ENCODE data around the gene FSTL4.

The FSTL4 gene

DNA sequence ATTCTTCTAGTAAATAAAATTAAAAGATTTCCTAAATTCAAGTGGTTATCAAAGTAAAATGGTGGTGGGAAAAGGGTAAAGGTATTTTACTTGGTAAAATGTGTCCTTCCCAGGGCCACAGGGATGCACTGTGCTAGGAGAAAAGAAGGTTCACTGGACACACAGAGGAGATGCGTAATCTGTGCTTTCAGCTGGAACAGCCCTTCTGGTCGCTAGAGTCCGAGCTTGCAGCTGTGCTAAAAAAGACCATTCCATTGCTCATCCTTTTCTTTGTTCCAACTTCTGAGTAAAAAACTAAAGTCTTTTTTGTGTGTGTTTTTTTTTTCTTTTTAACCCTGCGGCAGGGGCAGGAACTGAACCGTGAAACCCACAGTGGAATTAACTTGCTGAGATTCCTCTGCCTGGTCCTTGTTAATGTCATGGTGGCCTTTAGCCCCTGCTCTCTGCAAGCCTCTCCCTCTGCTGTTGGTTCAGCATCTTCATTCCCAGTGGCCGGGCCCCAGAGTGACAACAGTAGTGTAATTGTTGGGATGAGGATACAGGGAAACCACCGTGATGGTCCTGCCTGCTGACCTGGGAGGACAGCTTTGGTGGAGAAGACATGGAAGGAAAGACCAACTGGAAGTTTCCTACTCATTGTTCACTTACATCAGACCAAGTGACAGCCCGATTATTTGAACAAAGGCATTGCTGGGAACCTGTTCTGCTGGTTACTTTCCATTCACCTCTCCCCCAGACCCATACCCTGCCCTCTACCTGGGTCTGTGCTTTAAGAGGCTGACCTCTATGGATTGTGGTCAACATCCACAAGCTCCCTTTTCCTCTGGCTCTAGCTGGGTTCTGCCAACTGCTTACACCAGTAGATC lies 31.9 kb upstream of the FSTL4 start:
- DNase-seq (ENCODE audit: insufficient read length, low spot score) (no peak), FAIRE-seq (no peak)
- TF ChIP-seq, protein P1, sequence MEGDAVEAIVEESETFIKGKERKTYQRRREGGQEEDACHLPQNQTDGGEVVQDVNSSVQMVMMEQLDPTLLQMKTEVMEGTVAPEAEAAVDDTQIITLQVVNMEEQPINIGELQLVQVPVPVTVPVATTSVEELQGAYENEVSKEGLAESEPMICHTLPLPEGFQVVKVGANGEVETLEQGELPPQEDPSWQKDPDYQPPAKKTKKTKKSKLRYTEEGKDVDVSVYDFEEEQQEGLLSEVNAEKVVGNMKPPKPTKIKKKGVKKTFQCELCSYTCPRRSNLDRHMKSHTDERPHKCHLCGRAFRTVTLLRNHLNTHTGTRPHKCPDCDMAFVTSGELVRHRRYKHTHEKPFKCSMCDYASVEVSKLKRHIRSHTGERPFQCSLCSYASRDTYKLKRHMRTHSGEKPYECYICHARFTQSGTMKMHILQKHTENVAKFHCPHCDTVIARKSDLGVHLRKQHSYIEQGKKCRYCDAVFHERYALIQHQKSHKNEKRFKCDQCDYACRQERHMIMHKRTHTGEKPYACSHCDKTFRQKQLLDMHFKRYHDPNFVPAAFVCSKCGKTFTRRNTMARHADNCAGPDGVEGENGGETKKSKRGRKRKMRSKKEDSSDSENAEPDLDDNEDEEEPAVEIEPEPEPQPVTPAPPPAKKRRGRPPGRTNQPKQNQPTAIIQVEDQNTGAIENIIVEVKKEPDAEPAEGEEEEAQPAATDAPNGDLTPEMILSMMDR (IDR thresholded peaks at IDR 0.05; ENCODE audit: insufficient read depth, missing control alignments): no peak

DNA sequence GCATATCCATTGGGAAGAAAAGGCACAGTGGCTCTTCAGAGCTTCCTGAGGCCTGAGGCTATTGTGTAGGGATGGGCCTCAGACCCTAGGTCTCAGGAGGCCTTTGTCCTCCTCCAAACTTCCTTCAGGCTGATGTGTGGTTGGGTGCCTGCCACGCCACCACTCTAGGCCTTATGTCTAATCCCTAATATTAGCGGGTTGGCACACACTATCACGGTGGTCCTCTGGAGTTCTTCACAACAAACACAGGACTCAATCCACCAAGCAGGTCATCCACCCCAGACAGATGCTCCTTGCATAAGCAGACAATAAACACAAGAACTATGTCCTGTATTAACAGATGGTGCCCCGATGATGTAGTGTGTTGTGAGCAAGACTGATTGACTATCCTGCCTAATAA lies 31.0 kb upstream of the FSTL4 start:
- TF ChIP-seq, protein P1 (IDR thresholded peaks at IDR 0.05; ENCODE audit: insufficient read depth, missing control alignments): no peak
- FAIRE-seq (no peak), DNase-seq (ENCODE audit: insufficient read length, low spot score) (no peak)

DNA sequence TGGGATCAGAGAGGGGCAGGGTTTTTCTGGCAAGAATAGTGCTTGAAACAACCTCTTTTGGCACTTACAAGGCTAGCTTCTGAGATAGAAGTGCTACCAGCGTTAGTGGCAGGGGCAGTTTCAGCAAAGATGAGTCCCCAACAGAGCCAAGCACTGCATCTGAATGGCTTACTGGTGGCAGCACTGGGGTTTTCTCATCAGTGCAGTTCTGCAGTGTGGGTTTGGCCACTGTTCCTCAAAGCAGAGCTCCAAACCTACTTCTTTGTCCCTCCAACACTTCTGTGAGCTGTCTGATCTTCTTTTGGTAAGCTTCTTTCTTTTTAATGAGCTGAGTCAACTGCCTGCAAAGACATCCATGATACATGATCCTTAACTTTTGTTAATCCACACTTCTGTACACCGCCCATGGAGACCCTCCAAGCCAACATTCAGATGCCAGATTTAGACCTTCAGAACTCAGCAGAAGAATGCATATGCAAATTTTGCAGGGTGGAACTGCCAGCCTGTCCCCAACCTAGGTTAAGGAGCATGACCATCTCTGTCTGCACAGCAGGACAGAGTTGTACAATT lies 29.9 kb upstream of the FSTL4 start:
- no peak for FAIRE-seq

DNA sequence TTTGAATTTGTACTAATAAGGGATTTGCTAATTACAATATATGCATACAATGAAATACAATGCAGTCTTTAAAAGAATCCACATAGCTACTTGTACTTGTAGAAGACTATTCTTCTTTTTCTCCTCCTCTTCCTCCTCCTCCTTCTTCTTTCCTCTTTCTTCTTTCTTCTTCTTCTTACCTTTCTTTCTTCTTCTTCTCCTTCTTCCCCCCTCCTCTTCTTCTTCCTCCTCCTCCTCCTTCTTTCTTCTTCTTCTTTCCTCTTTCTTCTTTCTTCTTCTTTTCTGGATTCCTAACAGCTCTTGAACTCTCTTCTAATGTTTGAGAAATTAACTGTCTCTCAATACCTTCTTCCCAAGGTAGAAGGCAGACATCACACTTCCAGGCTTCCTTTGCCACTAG lies 29.3 kb upstream of the FSTL4 start:
- TF ChIP-seq, protein P1 (IDR thresholded peaks at IDR 0.05; ENCODE audit: insufficient read depth, missing control alignments): no peak
- FAIRE-seq (no peak), DNase-seq (ENCODE audit: insufficient read length, low spot score) (no peak)

More for the DNA sequence above, 29.9 kb upstream of the FSTL4 start:
- no peak for DNase-seq (ENCODE audit: insufficient read length, low spot score)
- TF ChIP-seq, protein P1 (IDR thresholded peaks at IDR 0.05; ENCODE audit: insufficient read depth, missing control alignments): no peak

DNA sequence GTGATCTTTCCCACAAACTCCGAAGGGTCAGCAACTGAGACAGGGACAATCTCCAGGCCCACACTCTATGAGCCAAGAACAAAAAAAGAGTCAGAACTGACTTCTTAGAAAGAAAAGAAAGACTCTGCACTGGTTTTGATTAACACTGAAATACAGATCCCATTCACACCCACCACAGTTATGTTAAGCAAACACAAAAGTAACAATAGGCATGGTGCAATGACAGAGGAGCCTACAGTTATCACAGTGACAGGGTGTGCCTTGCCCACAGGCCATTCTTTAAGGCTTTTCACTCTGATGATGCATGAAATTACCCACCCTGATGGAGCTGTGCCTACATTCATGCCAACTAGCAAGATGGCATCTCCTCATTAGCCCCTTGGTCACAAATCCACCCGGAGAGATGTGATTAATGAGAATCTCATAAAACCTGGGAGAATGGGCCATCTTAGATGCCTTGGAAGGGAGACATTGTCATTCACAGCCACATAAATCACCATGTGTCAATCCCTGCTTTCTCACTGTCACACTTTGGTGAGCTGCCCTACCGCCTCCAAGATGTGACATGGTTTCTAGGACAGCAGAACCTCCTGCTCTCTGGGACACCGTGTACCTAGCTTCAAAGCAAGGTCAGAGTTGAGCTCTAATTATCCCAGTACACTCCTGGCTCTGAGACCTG lies 27.6 kb upstream of the FSTL4 start:
- TF ChIP-seq, protein P1 (IDR thresholded peaks at IDR 0.05; ENCODE audit: insufficient read depth, missing control alignments): no peak
- FAIRE-seq: no peak
- no peak for DNase-seq (ENCODE audit: insufficient read length, low spot score)

DNA sequence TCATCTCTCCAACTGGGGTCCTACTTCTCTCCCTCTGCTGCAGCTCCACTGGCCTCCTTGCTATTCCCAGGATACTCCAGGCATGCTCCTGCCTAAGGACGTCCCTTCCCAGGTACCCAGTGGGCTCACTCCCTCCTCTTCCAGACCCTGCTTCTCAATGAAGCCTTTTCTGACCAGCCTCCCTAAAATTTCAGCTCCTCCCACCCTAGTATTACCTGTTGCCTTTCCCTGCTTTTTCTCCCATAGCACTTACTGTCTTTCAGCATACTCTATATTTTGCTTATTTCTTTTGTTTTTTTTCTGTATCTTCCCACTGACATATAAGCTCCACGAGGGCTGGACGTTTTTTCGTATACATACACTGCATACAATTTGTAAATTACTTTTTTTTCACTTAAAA lies 26.1 kb upstream of the FSTL4 start:
- FAIRE-seq (no peak), DNase-seq (ENCODE audit: insufficient read length, low spot score) (no peak)
- TF ChIP-seq, protein P1 (IDR thresholded peaks at IDR 0.05; ENCODE audit: insufficient read depth, missing control alignments): no peak

All from D721Med (cell line).